22Rv1 (cell line): Measurements from ENCODE around the gene TRIM9.

Experiments used
- H3K27ac ChIP-seq: fragments of 450-650 bp; 2 replicates; pipeline ENCODE4 v1.5.1; 2017
- ZFX ChIP-seq: fragments of 450-650 bp; IDR thresholded peaks from 2 replicates; pipeline ENCODE4 v1.6.1; 2017; ENCODE audit warnings: antibody characterized with exemption, borderline replicate concordance
- TF ChIP-seq, protein P1 (sequence below): fragments of 450-650 bp; IDR thresholded peaks from 2 replicates; pipeline ENCODE4 v1.5.1; 2017; ENCODE audit warnings: mild to moderate bottlenecking

The TRIM9 gene

DNA sequence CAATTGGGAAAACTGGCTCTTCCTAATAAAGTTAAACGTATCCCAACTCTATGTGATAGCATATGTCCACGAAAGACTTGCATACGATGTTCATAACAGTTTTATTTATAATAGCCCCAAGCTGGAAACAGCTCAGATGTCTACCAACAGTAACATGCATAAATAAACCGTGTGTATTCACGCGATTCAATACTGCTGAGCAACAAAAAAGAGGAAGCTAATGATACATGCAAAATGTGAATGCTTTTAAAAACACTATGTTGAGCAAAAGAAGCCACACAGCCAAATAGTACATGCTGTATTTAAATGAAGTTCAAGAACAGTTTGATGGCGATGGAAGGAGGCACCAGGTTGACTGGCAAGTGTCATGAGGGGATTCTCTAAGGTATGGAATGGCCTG is 55.7 kb downstream of the TRIM9 start:
- TF ChIP-seq, protein P1, sequence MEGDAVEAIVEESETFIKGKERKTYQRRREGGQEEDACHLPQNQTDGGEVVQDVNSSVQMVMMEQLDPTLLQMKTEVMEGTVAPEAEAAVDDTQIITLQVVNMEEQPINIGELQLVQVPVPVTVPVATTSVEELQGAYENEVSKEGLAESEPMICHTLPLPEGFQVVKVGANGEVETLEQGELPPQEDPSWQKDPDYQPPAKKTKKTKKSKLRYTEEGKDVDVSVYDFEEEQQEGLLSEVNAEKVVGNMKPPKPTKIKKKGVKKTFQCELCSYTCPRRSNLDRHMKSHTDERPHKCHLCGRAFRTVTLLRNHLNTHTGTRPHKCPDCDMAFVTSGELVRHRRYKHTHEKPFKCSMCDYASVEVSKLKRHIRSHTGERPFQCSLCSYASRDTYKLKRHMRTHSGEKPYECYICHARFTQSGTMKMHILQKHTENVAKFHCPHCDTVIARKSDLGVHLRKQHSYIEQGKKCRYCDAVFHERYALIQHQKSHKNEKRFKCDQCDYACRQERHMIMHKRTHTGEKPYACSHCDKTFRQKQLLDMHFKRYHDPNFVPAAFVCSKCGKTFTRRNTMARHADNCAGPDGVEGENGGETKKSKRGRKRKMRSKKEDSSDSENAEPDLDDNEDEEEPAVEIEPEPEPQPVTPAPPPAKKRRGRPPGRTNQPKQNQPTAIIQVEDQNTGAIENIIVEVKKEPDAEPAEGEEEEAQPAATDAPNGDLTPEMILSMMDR, result no peak
- TF ChIP-seq ZFX, result no peak
- H3K27ac ChIP-seq, result no peak overlapping the region

DNA sequence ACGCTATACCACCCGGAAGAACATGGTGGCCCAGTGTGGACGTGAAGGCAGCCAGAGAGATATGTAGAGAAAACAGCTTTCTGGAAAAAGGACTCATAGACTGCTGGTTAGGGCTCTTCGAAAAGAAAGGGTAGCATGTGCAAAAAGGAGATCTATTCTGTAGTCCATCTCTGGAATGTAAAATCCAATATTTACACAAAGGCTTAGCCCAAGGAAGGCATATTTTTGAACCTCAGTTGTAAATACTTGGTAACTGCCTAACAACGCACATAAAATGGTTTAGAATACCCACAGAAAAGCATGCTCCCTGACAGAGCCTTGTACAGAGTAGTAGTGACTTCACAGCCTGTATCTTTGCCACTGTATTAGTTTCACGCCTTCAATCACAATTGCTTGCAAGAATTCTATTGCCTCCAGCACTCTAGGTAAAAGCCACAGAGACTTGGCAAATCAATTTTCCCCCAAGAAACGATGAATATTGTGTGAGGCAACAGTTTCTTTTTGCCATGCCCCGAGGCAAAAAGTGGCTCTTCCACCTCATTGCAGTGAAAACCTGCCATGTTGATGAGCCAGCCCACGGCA is 59.2 kb downstream of the TRIM9 start:
- no peak overlapping the region for H3K27ac ChIP-seq
- TF ChIP-seq, protein P1, result no peak
- no peak for TF ChIP-seq ZFX

DNA sequence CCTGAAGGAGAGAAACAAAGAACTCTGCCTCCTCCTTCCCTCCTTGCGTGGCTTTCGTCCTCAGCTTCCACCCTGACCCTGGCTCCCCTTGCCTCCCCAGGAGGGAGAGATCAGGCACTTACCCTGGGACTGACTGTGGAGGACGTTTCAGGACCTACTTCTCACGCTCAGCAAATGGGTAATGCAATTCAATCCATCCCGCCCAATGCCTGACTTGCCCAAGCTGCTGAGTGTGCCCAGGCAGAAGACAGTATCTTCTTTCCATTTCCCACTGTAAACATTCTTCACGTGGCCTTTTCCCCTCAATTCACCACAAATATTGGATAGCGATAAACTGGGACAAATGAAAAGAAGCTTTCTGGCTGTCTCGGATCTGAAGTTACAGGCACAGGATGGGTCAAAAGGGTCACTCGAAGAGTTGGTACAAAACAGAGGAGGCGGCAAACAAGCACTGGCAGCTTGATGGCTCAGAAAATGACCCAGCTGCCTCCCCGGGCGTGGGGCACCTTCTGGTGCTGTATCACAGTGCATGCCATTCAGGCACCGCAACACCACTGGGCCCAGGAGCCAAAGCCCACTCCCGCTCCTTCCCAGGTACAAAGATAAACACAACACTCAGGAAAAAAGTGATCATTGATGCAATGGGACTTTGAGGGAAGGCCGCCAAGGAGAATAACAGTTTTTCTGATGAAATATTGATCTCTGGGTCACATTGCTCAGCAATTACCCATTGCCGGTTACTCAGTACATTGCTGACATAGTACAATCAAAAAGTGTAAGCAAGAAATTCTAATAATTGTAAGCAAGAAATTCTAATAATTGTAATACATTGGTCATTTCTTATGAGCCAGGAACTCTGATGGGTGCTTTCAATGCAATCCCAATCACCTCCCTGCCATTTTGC is 65.8 kb downstream of the TRIM9 start:
- no peak overlapping the region for H3K27ac ChIP-seq
- TF ChIP-seq, protein P1, result no peak
- TF ChIP-seq ZFX, result no peak

DNA sequence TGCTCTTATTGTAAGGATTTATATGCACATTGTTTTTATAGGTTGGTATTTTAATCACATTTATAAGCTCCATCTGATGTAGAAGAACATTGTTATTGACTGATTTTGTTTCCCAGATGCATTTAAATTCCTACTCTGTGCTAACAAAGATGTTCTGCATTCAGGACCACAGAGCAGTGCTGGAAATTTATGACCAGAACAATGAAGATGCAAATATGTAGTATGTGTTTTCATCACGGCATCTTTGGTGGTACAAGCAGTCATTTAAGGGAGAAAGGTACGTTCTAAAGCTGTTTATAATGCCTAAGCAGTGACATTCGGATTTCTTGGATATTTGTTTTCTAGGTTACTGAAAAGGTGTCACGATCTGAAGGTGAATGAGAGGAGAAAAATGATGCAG is 66.5 kb downstream of the TRIM9 start:
- H3K27ac ChIP-seq, result no peak overlapping the region
- TF ChIP-seq, protein P1, result no peak
- TF ChIP-seq ZFX, result no peak

DNA sequence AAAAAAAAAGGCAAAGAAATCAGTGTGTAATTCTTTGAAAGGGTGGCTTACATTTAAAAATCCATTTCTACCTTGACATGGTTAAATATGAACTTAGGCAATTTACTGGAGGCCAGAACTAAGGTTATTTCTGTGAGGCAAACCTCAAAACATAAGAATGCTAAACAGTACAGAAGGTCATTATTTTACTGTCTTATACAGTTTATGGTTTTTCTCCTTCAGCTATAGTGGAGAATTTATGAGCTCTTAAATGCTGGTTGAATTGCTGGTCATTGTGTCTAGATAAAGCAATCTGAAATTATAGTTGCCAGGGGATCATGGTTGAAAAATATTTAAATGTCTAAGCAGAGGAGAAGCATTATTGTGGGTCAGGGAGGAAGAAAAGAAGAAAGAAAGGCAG is 70.5 kb downstream of the TRIM9 start:
- H3K27ac ChIP-seq, result no peak overlapping the region
- TF ChIP-seq ZFX, result no peak
- TF ChIP-seq, protein P1, result no peak

DNA sequence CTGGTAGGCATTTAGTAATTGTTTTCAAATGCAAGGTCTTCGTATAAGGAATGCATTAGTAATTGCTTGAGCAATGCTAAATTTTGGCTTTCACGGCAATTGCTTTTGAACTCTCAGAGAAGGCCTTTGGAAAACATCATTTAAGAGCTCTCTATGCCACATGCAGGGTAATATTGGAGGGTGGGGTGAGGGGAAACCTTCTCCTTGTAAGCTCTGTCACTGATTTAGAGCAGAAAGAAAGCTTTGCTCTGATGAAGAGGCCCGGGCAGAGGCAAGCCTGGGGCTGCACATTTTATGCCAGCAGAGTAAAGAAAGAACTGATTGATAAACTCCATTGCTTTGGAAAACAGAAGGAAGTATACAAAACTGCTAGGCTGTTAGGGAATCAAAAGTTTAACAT is 70.9 kb downstream of the TRIM9 start:
- TF ChIP-seq ZFX, result no peak
- TF ChIP-seq, protein P1, result no peak

DNA sequence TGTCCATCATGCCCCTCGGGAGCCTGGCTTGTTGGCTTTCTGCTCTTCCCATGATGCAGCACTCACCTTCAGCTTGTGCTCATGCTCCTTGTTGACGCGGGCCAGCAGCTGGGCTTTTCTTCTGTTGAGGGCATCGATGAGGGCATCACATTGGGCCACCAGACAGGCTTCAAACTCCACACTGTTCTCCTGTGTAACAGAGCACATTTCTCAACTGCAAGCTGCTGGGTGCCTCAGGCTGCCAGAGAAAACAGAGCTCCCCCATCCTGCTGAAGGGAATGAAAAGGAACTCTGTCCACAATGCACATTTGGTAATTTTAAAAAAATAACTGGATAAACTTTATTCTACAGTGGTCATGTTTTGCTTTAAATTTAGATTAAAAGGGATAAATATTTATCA is 72.1 kb downstream of the TRIM9 start:
- TF ChIP-seq ZFX, result no peak
- TF ChIP-seq, protein P1, result no peak
- H3K27ac ChIP-seq, result no peak overlapping the region

More for the DNA sequence above, 70.9 kb downstream of the TRIM9 start:
- H3K27ac ChIP-seq, result no peak overlapping the region
